Gastrocnemius medialis (tissue), 4 donors: ENCODE measurements around the gene KLHL29. TPM values are rescaled to one million over a fixed set of nuclear protein-coding genes. Genes with fewer than 3 reads are reported as not detected.

Source experiments
- ATAC-seq, 2 donors: fragments of 150-250 bp; one replicate each; pipeline ENCODE4 v1.9.1; 2016
- DNase-seq, 2 donors: peaks; one replicate each; pipeline ENCODE4 v3.0.0-alpha.2; 2019
- H3K27ac ChIP-seq, 4 donors: fragments of 200-600 bp; sonication (generic); 1 replicate in 1 of 4; 2 replicates in 3 of 4; pipeline ENCODE4 v1.5.1; 2016 to 2018; ENCODE audit warnings: mild to moderate bottlenecking in 2 of 4, moderate library complexity in 1 of 4
- H3K27me3 ChIP-seq, 3 donors: fragments of 200-600 bp; sonication (generic) in 2 of 3; 1 replicate in 1 of 3; 2 replicates in 2 of 3; pipeline versions ENCODE4 v1.5.1 to v1.6.0; 2016 to 2019; ENCODE audit warnings: mild to moderate bottlenecking in 1 of 3, moderate library complexity in 1 of 3
- H3K36me3 ChIP-seq, 2 donors: fragments of 200-600 bp; sonication (generic) in 1 of 2; one replicate each; pipeline ENCODE4 v1.5.1; 2017 to 2018
- H3K4me1 ChIP-seq, 2 donors: fragments of 200-600 bp; sonication (generic) in 1 of 2; one replicate each; pipeline ENCODE4 v1.5.1; 2016 to 2017; ENCODE audit warnings: mild to moderate bottlenecking in 2 of 2
- H3K4me3 ChIP-seq, 4 donors: fragments of 200-600 bp; sonication (generic) in 3 of 4; 1 replicate in 1 of 4; 2 replicates in 3 of 4; pipeline ENCODE4 v1.5.1; 2016 to 2019; ENCODE audit warnings: mild to moderate bottlenecking in 2 of 4
- H3K9me3 ChIP-seq, 3 donors: fragments of 200-600 bp; sonication (generic) in 2 of 3; 1 replicate in 1 of 3; 2 replicates in 2 of 3; pipeline ENCODE4 v1.5.1; 2016 to 2019
- POLR2A ChIP-seq, 2 donors: fragments of 450-650 bp; IDR thresholded peaks; one replicate each; pipeline ENCODE4 v1.6.1; 2017; ENCODE audit warnings: antibody characterized with exemption in 2 of 2, mild to moderate bottlenecking in 2 of 2, moderate library complexity in 2 of 2
- in situ Hi-C, 4 donors: fragments of 200-750 bp; cut with MboI; loops; one replicate each; pipeline versions ENCODE4 v1.15.0 to v1.8.0; 2017; ENCODE audit warnings: low sequenced_read_pairs in 4 of 4
- intact Hi-C: fragments of 100-400 bp; cut with DNase I; formaldehyde crosslinking; loops from one replicate; pipeline ENCODE4 v1.15.1; 2023; ENCODE audit warnings: low total_unique reads
- total RNA-seq, 4 donors: library from RNA; depleted of rRNA; stranded (reverse); fragments of >200 nt; gene quantifications; one replicate each; pipeline versions ENCODE4 v1.1.0 to v1.2.3, GENCODE V29; 2016
- TF ChIP-seq, protein P1 (sequence below), 5 experiments: fragments of 450-650 bp in 3 of 5; fragments of 200-600 bp in 2 of 5; sonication (generic) in 2 of 5; IDR thresholded peaks in 4 of 5; conservative IDR thresholded peaks in 1 of 5; 1 replicate in 4 of 5; 2 replicates in 1 of 5; pipeline ENCODE4 v1.5.1; 2016 to 2019; ENCODE audit warnings: antibody characterized with exemption in 5 of 5, mild to moderate bottlenecking in 3 of 5, moderate library complexity in 3 of 5

KLHL29 gene
- total RNA-seq, 4 donors from 2014 or later: 4.3 to 24.9 (median 8.7) TPM

DNA sequence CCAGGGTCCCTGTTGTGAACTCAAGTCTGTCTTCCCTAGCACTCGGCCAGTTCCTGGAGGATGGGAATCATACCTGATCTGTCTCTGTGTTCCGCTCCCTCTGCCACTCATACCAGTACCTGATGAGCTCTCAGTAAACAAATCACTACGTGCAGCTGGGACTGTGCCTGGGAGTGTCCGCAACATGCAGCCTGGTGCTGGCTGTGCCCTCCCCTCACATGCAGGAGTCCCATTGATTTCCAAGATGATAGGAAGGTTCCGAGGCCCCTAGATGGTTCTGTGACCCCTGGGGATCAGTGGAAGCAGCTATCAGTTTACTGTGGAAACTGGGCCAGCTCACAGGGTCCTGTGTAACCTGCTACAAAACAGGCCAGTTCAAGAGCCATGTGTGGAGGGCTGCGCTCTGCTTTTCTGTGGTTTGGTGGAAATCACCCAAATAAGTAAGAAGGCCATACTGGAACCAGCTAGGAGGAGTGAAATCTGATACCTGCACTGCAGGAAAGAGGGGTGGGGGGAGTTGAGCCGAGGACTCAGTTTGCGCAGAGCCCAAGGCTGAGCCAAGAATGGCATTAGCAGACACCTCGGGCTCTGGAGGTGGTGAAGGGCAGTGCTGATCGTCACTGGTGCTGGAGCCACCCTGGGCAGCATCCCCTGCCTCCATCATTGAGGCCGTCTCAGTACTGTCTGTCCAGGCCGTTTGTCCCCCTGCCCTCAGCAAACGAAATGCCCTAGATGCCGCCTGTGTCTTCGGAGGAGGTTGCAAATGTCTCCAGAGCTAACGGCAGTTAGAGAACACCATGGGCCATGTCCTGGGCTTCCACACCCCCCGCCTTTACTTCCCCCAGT is 93.3 kb downstream of the KLHL29 start:
- intact Hi-C loops: no loop called here
- Histone ChIP-seq H3K27ac (no peak overlapping the region), H3K4me3 (no peak overlapping the region), H3K27me3 (no peaks in the 10 kb centered on the region), H3K36me3 (no peaks in the 10 kb centered on the region), H3K4me1 (peaks cover 0 to 4% of the 10 kb centered on the region in 2 donors), H3K9me3 (no peaks in the 10 kb centered on the region)
- no peak for ATAC-seq
- in situ Hi-C loops: no loop called here
- TF ChIP-seq, protein P1, sequence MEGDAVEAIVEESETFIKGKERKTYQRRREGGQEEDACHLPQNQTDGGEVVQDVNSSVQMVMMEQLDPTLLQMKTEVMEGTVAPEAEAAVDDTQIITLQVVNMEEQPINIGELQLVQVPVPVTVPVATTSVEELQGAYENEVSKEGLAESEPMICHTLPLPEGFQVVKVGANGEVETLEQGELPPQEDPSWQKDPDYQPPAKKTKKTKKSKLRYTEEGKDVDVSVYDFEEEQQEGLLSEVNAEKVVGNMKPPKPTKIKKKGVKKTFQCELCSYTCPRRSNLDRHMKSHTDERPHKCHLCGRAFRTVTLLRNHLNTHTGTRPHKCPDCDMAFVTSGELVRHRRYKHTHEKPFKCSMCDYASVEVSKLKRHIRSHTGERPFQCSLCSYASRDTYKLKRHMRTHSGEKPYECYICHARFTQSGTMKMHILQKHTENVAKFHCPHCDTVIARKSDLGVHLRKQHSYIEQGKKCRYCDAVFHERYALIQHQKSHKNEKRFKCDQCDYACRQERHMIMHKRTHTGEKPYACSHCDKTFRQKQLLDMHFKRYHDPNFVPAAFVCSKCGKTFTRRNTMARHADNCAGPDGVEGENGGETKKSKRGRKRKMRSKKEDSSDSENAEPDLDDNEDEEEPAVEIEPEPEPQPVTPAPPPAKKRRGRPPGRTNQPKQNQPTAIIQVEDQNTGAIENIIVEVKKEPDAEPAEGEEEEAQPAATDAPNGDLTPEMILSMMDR (IDR thresholded peaks at IDR 0.05 in 4 of 5, conservative IDR thresholded peaks at IDR 0.05 in 1 of 5): no peak
- TF ChIP-seq POLR2A (IDR thresholded peaks at IDR 0.05): no peak
- no peak for DNase-seq

DNA sequence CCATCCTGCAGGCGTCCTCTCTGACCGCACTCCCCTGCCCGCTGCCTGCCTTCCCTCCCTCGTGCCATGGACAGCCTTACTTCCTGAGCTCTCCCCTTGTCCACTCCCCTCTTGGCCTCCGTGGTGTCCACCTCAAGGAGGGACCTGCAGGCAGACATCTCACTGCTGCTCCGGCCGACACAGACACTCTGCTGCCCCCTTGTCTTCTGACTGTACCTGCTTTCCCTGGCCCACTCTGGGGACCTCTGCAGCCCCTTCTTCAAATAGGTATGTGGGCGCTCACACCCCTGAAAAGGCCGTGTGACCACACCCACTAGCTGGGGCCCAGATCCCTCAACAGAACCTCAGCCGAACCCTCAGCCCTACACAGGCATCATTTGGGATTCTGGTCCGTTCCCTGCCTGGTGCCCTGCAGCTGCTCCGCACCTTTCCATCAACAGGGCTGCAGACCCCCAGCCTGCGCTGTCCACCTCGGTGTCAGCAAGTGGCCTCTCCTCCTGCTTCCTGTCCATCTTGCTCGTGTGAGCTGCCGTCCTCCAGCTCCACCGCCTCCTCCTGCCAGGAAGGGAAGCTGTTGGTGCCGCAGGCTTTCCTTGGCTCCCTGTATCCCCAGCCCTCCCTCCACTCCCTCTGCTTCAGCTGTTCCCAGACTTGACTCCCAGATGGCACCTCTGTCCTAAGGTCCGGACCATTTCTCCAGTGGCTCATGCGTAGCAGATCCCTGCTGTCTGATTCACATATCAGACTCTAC is 94.1 kb downstream of the KLHL29 start:
- intact Hi-C loops (no loop called here), in situ Hi-C loops (no loop called here)
- H3K27me3 ChIP-seq: no peaks in the 10 kb centered on the region
- DNase-seq (no peak), ATAC-seq (no peak)
- H3K4me3 ChIP-seq: no peak overlapping the region
- TF ChIP-seq, protein P1 (IDR thresholded peaks at IDR 0.05 in 4 of 5, conservative IDR thresholded peaks at IDR 0.05 in 1 of 5): no peak
- no peak for TF ChIP-seq POLR2A (IDR thresholded peaks at IDR 0.05)
- H3K27ac ChIP-seq: no peak overlapping the region
- no peaks in the 10 kb centered on the region for H3K36me3 ChIP-seq
- H3K4me1 ChIP-seq: peaks cover 0 to 4% of the 10 kb centered on the region in 2 donors
- no peaks in the 10 kb centered on the region for H3K9me3 ChIP-seq

DNA sequence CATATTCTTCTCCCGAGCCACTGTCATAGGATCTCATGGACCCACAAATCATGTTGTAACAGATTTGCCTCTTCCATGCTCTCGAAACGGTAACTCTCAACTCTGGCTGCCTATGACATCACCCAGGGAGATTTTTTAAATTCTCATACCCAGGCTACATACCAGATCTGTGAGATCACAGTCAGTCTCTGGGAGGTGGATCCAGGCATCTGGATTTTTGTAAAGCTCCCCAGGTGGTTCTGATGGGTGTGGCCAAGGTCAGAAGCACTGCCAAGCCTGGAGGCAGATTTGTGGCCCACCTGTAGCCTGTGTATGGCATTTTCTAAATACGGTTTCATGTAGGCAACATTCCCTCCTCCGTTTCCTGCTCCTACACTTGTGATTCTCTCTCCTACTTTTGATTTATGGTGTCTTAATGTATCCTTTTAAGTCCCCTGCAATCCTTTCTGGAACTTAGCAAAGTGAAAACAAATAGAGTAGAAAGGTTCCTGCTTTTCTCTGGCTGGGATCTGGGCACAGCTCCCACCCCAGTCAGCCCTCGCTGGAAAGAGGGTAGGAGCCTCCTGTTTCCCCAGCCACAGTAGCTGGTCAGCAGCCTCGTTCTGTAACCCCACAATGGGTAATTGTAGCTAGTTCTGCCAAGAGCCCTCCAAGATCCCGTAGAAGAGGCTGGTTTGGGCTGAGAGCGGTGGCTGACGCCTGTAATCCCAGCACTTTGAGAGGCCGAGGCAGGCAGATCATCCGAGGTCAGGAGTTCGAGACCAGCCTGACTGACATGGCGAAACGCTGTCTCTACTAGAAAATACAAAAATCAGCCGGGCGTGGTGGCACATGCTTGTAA is 96.2 kb downstream of the KLHL29 start:
- Histone ChIP-seq H3K36me3 (no peaks in the 10 kb centered on the region), H3K9me3 (no peaks in the 10 kb centered on the region), H3K27me3 (no peaks in the 10 kb centered on the region), H3K4me3 (no peak overlapping the region), H3K27ac (no peak overlapping the region), H3K4me1 (peaks cover 0 to 4% of the 10 kb centered on the region in 2 donors)
- ATAC-seq (peak in 1 of 2 donors; percentile 34), DNase-seq (no peak)
- in situ Hi-C loops (no loop called here), intact Hi-C loops (no loop called here)
- TF ChIP-seq, protein P1 (IDR thresholded peaks at IDR 0.05 in 4 of 5, conservative IDR thresholded peaks at IDR 0.05 in 1 of 5): no peak
- no peak for TF ChIP-seq POLR2A (IDR thresholded peaks at IDR 0.05)

DNA sequence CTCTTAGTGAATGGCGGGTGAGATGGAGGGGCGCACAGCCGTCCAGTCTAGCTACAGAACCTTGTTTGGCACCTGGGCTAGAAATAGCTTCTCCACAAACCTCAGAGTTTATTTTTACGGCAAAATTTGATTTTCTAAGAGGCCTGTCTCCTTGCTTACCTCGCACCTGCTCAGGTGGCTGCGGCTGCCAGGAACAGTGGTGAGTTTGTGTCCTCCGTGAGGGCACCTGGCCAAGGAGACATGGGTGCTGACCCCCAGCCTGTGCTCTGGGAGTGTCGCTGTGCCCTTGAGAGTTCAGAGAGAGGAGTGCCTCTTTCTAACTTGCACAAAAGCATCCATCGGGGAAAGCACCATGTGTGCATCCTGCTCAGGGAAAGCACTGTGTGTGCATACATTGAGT is 97.2 kb downstream of the KLHL29 start:
- no peaks in the 10 kb centered on the region for H3K9me3 ChIP-seq
- no peaks in the 10 kb centered on the region for H3K27me3 ChIP-seq
- DNase-seq: no peak
- no peak overlapping the region for H3K4me3 ChIP-seq
- H3K4me1 ChIP-seq: peaks cover 0 to 4% of the 10 kb centered on the region in 2 donors
- in situ Hi-C loops (no loop called here), intact Hi-C loops (no loop called here)
- no peak overlapping the region for H3K27ac ChIP-seq
- no peak for ATAC-seq
- TF ChIP-seq, protein P1 (IDR thresholded peaks at IDR 0.05 in 4 of 5, conservative IDR thresholded peaks at IDR 0.05 in 1 of 5): no peak
- TF ChIP-seq POLR2A (IDR thresholded peaks at IDR 0.05): no peak
- H3K36me3 ChIP-seq: no peaks in the 10 kb centered on the region
